HepG2 (cell line): ENCODE results near the gene TLE2. TPM values are rescaled to one million over a fixed set of nuclear protein-coding genes. Genes with fewer than 3 reads are reported as not detected.

ENCODE experiments used
- ATAC-seq: fragments of 200-7000 bp; cut with Tn5 transposase; 3 replicates; pipeline ENCODE4 v1.9.1; 2020; ENCODE audit warnings: mild to moderate bottlenecking, moderate library complexity
- BruUV-seq: library from RNA; stranded (reverse); fragments of 400-500 nt; replicated peaks from 2 replicates; lab custom pipeline; 2021; lab: Mats Ljungman, UMichigan
- CTCF ChIA-PET: fragments of 300-600 bp; formaldehyde crosslinking; extraction: SDS; loops from one replicate; lab custom pipeline; 2021; ENCODE audit warnings: low total read pairs, inconsistent platforms, low intra/inter-chr PET ratio; lab: Yijun Ruan, JAX
- POLR2A ChIA-PET: fragments of 350-600 bp; sonication (Branson Sonifier 250); formaldehyde crosslinking; loops from one replicate; lab custom pipeline; 2020; ENCODE audit warnings: antibody characterized with exemption, inconsistent platforms; lab: Yijun Ruan, JAX
- DNase-seq: peaks from one replicate; pipeline ENCODE4 v3.0.0-alpha.2; 2015; ENCODE audit warnings: low spot score
- FAIRE-seq: peaks from 3 replicates; lab custom pipeline; 2011; peaks lifted over from hg19 to GRCh38; lab: Jason Lieb, UNC
- H2AFZ ChIP-seq: one replicate; pipeline ENCODE4 v1.6.1; 2011; ENCODE audit warnings: low read length, inconsistent platforms
- H3K27ac ChIP-seq: fragments of 300-600 bp; 3 replicates; pipeline ENCODE4 v1.8.0; 2011; ENCODE audit warnings: mixed run types, mild to moderate bottlenecking, mixed read lengths, low read length, inconsistent platforms; ENCODE audit not compliant: insufficient read depth; ENCODE audit errors: extremely low read length
- H3K27me3 ChIP-seq, 2 experiments: fragments of 200-600 bp in 1 of 2; 2 replicates in 1 of 2; 3 replicates in 1 of 2; pipeline versions ENCODE4 v1.6.0 to v1.8.0; 2011; ENCODE audit warnings: low read length in 2 of 2, mild to moderate bottlenecking in 2 of 2, moderate library complexity in 2 of 2, inconsistent platforms in 1 of 2; ENCODE audit not compliant: insufficient read depth in 2 of 2, control insufficient read depth in 1 of 2
- H3K36me3 ChIP-seq, 2 experiments: fragments of 200-600 bp in 1 of 2; replicated peaks in 1 of 2; 2 replicates in 1 of 2; 3 replicates in 1 of 2; pipeline versions ENCODE4 v1.5.1 to v1.8.0; 2011; ENCODE audit warnings: low read length in 2 of 2, inconsistent platforms in 1 of 2; ENCODE audit not compliant: insufficient read depth in 2 of 2, control insufficient read depth in 1 of 2
- H3K4me1 ChIP-seq: 2 replicates; pipeline ENCODE4 v1.5.1; 2012; ENCODE audit warnings: low read length, inconsistent platforms; ENCODE audit not compliant: insufficient read depth
- H3K4me2 ChIP-seq: 2 replicates; pipeline ENCODE4 v1.6.0; 2011; ENCODE audit warnings: low read depth, low read length, inconsistent platforms
- H3K4me3 ChIP-seq, 3 experiments: fragments of 200-600 bp in 1 of 3; sonication (generic), shearing (Covaris generic) in 1 of 3; replicated peaks in 1 of 3; 2 replicates each; pipeline ENCODE4 v1.5.1; 2011 to 2016; ENCODE audit warnings: low read length in 3 of 3, inconsistent platforms in 2 of 3, low read depth in 2 of 3, mild to moderate bottlenecking in 2 of 3, control low read depth in 1 of 3, mixed read lengths in 1 of 3; ENCODE audit not compliant: insufficient read depth in 1 of 3
- H3K79me2 ChIP-seq: one replicate; pipeline ENCODE4 v1.6.1; 2011; ENCODE audit warnings: low read length, inconsistent platforms; ENCODE audit not compliant: insufficient read depth
- H3K9ac ChIP-seq: 2 replicates; pipeline ENCODE4 v1.6.0; 2011; ENCODE audit warnings: mild to moderate bottlenecking, low read depth, low read length, inconsistent platforms; ENCODE audit not compliant: insufficient read depth
- H3K9me3 ChIP-seq: 2 replicates; pipeline ENCODE4 v1.5.1; 2012; ENCODE audit warnings: mild to moderate bottlenecking, low read length
- H4K20me1 ChIP-seq: 2 replicates; pipeline ENCODE4 v1.6.0; 2011; ENCODE audit warnings: inconsistent platforms, mild to moderate bottlenecking, low read length, moderate library complexity; ENCODE audit not compliant: insufficient read depth
- ATF7 ChIP-seq, 2 experiments: fragments of 450-650 bp in 1 of 2; sonication (generic) in 1 of 2; formaldehyde crosslinking in 1 of 2; IDR thresholded peaks; 2 replicates each; pipeline versions ENCODE4 v1.4.0 to v1.6.1; 2016 to 2020; ENCODE audit warnings: antibody characterized with exemption in 1 of 2, mild to moderate bottlenecking in 1 of 2, missing genetic modification reagents in 1 of 2
- KLF16 ChIP-seq, 2 experiments: sonication (generic) in 1 of 2; formaldehyde crosslinking in 1 of 2; IDR thresholded peaks; 2 replicates each; pipeline versions ENCODE4 v1.6.1 to v1.8.0; 2016 to 2023; ENCODE audit warnings: missing genetic modification reagents in 2 of 2, missing compliant biosample characterization in 1 of 2
- MAZ ChIP-seq, 2 experiments: sonication (generic) in 1 of 2; formaldehyde crosslinking in 1 of 2; IDR thresholded peaks; 2 replicates each; pipeline versions ENCODE4 v1.5.0 to v1.6.1; 2012 to 2020; ENCODE audit warnings: low read depth in 2 of 2, mild to moderate bottlenecking in 2 of 2, borderline replicate concordance in 1 of 2, improper control_type of control experiment in 1 of 2, low read length in 1 of 2, missing genetic modification reagents in 1 of 2, moderate library complexity in 1 of 2
- MNT ChIP-seq: fragments of 450-650 bp; IDR thresholded peaks from 2 replicates; pipeline ENCODE4 v1.6.1; 2016
- PATZ1 ChIP-seq: sonication (generic); formaldehyde crosslinking; IDR thresholded peaks from 2 replicates; pipeline ENCODE4 v1.4.0; 2020; ENCODE audit warnings: missing genetic modification reagents
- SMAD9 ChIP-seq: sonication (generic); formaldehyde crosslinking; IDR thresholded peaks from 2 replicates; pipeline ENCODE4 v1.5.1; 2020; ENCODE audit warnings: mild to moderate bottlenecking, missing genetic modification reagents
- SP1 ChIP-seq, 2 experiments: fragments of 450-650 bp in 1 of 2; sonication (generic) in 1 of 2; formaldehyde crosslinking in 1 of 2; IDR thresholded peaks; 2 replicates each; pipeline versions ENCODE4 v1.4.0 to v1.6.1; 2016 to 2020; ENCODE audit warnings: missing genetic modification reagents in 1 of 2
- ZNF10 ChIP-seq: sonication (generic); formaldehyde crosslinking; IDR thresholded peaks from 2 replicates; pipeline ENCODE4 v1.4.0; 2020; ENCODE audit warnings: mild to moderate bottlenecking, low read depth, missing genetic modification reagents, borderline replicate concordance
- ZNF121 ChIP-seq: sonication (generic); formaldehyde crosslinking; IDR thresholded peaks from 2 replicates; pipeline ENCODE4 v1.5.0; 2020; ENCODE audit warnings: mild to moderate bottlenecking, missing genetic modification reagents
- ZNF510 ChIP-seq: sonication (generic); formaldehyde crosslinking; IDR thresholded peaks from 2 replicates; pipeline ENCODE4 v1.4.0; 2020; ENCODE audit warnings: low read depth, mild to moderate bottlenecking, missing genetic modification reagents
- ZNF614 ChIP-seq: IDR thresholded peaks from 2 replicates; pipeline ENCODE4 v1.6.1; 2018; ENCODE audit warnings: missing biosample characterization, missing genetic modification reagents, inconsistent platforms, borderline replicate concordance
- ZNF841 ChIP-seq: sonication (generic); formaldehyde crosslinking; IDR thresholded peaks from 2 replicates; pipeline ENCODE4 v1.8.1; 2023; ENCODE audit warnings: missing genetic modification reagents, borderline replicate concordance
- WGBS: methylation state at CpG from one replicate; pipeline ENCODE4 v1.1.6; 2017; ENCODE audit warnings: low lambda C conversion rate; 5-methylcytosine and 5-hydroxymethylcytosine counted together
- in situ Hi-C: cut with HindIII; loops from 2 replicates; pipeline ENCODE4 v1.10.0; 2017; ENCODE audit warnings: low pct_unique_long_range_greater_than_20kb; ENCODE audit not compliant: extremely low pct_ligation_motif_present
- intact Hi-C: fragments of 100-400 bp; cut with micrococcal nuclease; formaldehyde crosslinking; loops from one replicate; pipeline ENCODE4 v1.10.0; 2022; ENCODE audit not compliant: unreplicated experiment
- polyA plus RNA-seq, 8 experiments: library from polyadenylated mRNA; depleted of rRNA in 3 of 8; stranded (reverse) in 7 of 8; unstranded in 1 of 8; fragments of >200 nt; fragmentation: Illumina TruSeq in 4 of 8; extraction: Trizol in 4 of 8; gene quantifications; 2 replicates each; pipeline versions ENCODE4 v1.2.1 to v1.2.3, GENCODE V29; 2011 to 2016; ENCODE audit warnings: low read depth in 4 of 8, missing spikeins in 1 of 8, mixed read lengths in 1 of 8; ENCODE audit not compliant: insufficient read depth in 1 of 8
- total RNA-seq, 5 experiments: library from RNA; depleted of rRNA; stranded (reverse); fragments of >200 nt; fragmentation: Illumina TruSeq; extraction: Trizol; gene quantifications; 2 replicates each; pipeline ENCODE4 v1.2.3, GENCODE V29; 2016; ENCODE audit warnings: low read depth in 1 of 5

Gene TLE2
- total and polyA plus RNA-seq, 2 of the 13 experiments (the other 11 are each of a cell fraction or from before 2014, with no cell fraction given) = 0.07 to 0.81 TPM

DNA sequence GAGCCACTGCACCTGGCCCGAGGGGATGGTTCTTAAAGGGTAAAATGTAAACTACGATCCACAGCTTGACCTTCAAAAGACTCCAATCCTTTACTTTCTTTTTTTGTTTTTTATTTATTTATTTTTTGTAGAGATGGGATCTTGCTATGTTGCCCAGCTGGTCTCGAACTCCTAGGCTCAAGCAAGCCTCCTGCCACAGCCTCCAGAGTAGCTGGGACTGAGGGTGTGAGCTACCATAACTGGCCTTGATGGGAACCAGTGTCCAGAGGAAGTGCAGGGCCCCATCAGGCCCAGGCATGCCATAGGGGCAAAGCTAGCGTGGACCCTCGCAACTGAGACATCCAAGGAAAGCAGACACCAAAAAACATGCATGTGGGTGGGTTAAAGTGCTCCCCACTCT lies 66.0 kb downstream of the TLE2 start:
- Histone ChIP-seq H3K4me3 (no peak overlapping the region), H3K27me3 (no peaks in the 10 kb centered on the region), H3K36me3 (no peaks in the 10 kb centered on the region), H3K4me1 (peaks cover 4% of the 10 kb centered on the region; the same call in 1 of the 2 replicates), H3K79me2 (no peaks in the 10 kb centered on the region), H3K9me3 (no peaks in the 10 kb centered on the region)
- 70% methylated on average over 5 of the region's 5 CpGs for WGBS
- BruUV-seq = no TSS peak
- in situ Hi-C loops = no loop called here
- POLR2A ChIA-PET = interaction anchor here (1.1 to 1.5 kb wide), 2 partner anchors 13 to 146 kb away, joined by 4 read pairs; no protein-coding TSS in a partner anchor
- TF ChIP-seq ZNF121 (CRISPR knock-in tag) (peak; percentile 92), ZNF841 (CRISPR knock-in tag) (no peak), MNT (no peak), ZNF510 (no peak)
- TF ChIP-seq, all 625 proteins: peak for 1
- FAIRE-seq (no peak), ATAC-seq (no peak), DNase-seq (no peak)
- CTCF ChIA-PET = no interaction called here
- Histone ChIP-seq H3K9ac (no peak overlapping the region), H4K20me1 (no peaks in the 10 kb centered on the region), H2AFZ (no peak overlapping the region), H3K27ac (no peak overlapping the region), H3K4me2 (no peak overlapping the region)
- intact Hi-C loops = no loop called here

- Histone ChIP-seq H4K20me1 (no peaks in the 10 kb centered on the region), H3K4me1 (no peaks in the 10 kb centered on the region), H3K4me2 (peak overlapping the region; percentile 41; the same call in 1 of the 2 replicates), H3K79me2 (no peaks in the 10 kb centered on the region), H2AFZ (no peak overlapping the region), H3K9ac (no peak overlapping the region), H3K9me3 (no peaks in the 10 kb centered on the region), H3K36me3 (no peaks in the 10 kb centered on the region), H3K4me3 (0 out of 6 replicates have a peak overlapping the region, but pooled peaks of 1 of the 3 experiments have one; percentile 10), H3K27me3 (no peaks in the 10 kb centered on the region), H3K27ac (no peak overlapping the region)
- no TSS peak for BruUV-seq
- WGBS = 29% methylated on average over 17 of the region's 17 CpGs
- intact Hi-C loops (loop anchor here (1.0 kb wide), 3 partner anchors 142 to 164 kb away; no protein-coding TSS in a partner anchor), in situ Hi-C loops (no loop called here)
- ChIA-PET CTCF (interaction anchor here (0.7 to 1.9 kb wide), 9 partner anchors 9 to 249 kb away, joined by 3 to 15 read pairs (median 5); no protein-coding TSS in a partner anchor), POLR2A (interaction anchor here (1.1 to 1.5 kb wide), 2 partner anchors 12 to 147 kb away, joined by 4 read pairs; no protein-coding TSS in a partner anchor)
- DNase-seq (peak; percentile 70), ATAC-seq (peak; percentile 63), FAIRE-seq (peak; percentile 78)
- TF ChIP-seq SMAD9 (CRISPR knock-in tag) (no peak), ZNF10 (CRISPR knock-in tag) (no peak), ZNF614 (CRISPR knock-in tag) (no peak), MAZ (IDR thresholded peaks at IDR 0.05; ENCODE audit: borderline replicate concordance, low read depth, low read length) (0 out of 2 replicates have a peak, but pooled peaks have one; percentile 32), MAZ (CRISPR knock-in tag; IDR thresholded peaks at IDR 0.05; ENCODE audit: low read depth) (no peak), ATF7 (IDR thresholded peaks at IDR 0.05) (peak; percentile 100), ATF7 (CRISPR knock-in tag; IDR thresholded peaks at IDR 0.05) (peak; percentile 96), PATZ1 (CRISPR knock-in tag) (peak; percentile 35; the same call in 1 of the 2 replicates), KLF16 (CRISPR knock-in tag; IDR thresholded peaks at IDR 0.05) (peak in 1 of 2 experiments; percentile 32; a peak in 1 of 4 replicates), SP1 (IDR thresholded peaks at IDR 0.05) (no peak), SP1 (CRISPR knock-in tag; IDR thresholded peaks at IDR 0.05) (peak; percentile 26; the same call in 1 of the 2 replicates)
Measured at GRCh38 chr19:2962018-2962670, 66.9 kb downstream of the TLE2 start.
